ENCODE data around the gene SRSF12.

The SRSF12 gene

GRCh38 chr6:89146718-89147700, 29.1 kb upstream of the SRSF12 start:
- peak overlapping the region; percentile 67; the same call in 1 of the 2 replicates for H3K27ac ChIP-seq
- no peak for TF ChIP-seq ZFX (IDR thresholded peaks at IDR 0.05)
- TF ChIP-seq, protein P1, sequence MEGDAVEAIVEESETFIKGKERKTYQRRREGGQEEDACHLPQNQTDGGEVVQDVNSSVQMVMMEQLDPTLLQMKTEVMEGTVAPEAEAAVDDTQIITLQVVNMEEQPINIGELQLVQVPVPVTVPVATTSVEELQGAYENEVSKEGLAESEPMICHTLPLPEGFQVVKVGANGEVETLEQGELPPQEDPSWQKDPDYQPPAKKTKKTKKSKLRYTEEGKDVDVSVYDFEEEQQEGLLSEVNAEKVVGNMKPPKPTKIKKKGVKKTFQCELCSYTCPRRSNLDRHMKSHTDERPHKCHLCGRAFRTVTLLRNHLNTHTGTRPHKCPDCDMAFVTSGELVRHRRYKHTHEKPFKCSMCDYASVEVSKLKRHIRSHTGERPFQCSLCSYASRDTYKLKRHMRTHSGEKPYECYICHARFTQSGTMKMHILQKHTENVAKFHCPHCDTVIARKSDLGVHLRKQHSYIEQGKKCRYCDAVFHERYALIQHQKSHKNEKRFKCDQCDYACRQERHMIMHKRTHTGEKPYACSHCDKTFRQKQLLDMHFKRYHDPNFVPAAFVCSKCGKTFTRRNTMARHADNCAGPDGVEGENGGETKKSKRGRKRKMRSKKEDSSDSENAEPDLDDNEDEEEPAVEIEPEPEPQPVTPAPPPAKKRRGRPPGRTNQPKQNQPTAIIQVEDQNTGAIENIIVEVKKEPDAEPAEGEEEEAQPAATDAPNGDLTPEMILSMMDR (conservative IDR thresholded peaks at IDR 0.05): no peak

- no peak within 1 kb of the TSS; the same call in 1 of the 2 replicates for H3K27ac ChIP-seq
- TF ChIP-seq, protein P1 (conservative IDR thresholded peaks at IDR 0.05): no peak
- TF ChIP-seq ZFX (IDR thresholded peaks at IDR 0.05): no peak
Observed at GRCh38 chr6:89145956-89146717, 28.3 kb upstream of the SRSF12 start, which contains the start of gene PM20D2. PM20D2 (plus strand) TSS chr6:89146055; CDS start chr6:89146145, 90 bp downstream.

DNA sequence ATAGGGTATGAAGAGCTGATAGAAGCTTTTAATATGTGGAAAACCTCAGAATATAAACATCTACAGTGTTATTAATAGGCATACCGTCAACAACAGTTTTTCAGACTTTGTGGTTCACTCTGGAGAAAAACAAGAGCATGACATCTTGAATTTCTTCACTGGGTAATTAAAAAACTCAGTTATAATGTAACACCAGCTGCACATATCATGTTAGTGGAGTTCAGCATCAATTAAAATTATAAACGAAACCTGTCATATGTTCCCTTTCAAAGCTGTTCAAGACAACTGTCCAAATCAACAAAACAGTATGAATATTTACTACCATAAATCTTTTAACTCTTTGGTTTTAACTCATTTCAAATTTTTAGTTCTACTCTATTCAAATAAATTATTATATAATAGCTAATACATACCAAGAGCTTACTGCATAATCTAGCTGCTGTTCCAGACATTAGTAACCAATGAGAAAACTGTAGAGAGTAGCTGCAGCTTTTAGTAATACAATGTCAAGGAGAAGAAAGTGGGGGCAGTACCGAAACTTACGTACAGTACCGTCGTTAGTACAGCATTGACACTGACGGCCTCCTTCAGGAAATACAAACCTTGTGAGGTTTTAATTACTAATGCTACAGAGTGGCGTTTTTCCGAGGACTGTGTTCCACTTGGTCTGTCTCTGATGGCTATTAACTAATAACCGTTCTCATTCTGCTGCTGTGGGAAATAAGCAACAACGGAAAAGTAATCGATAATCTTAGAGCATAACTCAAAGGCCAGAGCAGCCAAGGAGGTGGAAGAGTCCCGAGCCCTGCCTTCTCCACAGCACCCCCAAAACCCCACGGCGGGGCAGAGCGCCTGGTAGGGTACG, 27.5 kb upstream of the SRSF12 start:
- no peak for TF ChIP-seq ZFX (IDR thresholded peaks at IDR 0.05)
- H3K27ac ChIP-seq: no peak overlapping the region

DNA sequence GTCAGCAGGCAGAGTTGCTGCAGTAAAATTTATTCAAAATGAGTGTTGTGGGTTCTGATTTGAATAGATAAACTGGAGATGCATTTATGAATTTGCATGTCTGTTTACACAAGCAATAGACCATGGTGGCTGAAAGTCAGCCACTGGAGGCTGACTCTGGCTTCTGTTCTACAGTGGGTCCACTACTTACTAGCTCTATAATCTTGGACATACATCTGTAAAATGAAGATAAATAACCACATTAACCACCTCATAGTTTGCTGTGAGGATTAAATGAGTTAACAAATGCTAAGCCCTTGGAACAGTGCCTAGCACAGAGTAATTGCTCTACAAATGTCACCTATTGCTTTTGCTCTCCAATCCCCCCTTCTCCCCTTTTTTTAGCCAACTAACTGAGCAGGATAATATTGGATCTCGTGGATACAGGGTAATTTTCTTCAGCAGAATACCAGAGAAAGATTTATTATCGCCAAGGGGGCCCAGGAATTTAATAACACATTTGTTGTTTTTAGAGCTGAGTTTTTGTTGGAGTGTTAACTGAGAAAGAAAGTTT, 26.6 kb upstream of the SRSF12 start:
- no peak overlapping the region for H3K27ac ChIP-seq
- TF ChIP-seq ZFX (IDR thresholded peaks at IDR 0.05): no peak
- TF ChIP-seq, protein P1 (conservative IDR thresholded peaks at IDR 0.05): no peak

- no peak overlapping the region for H3K27ac ChIP-seq
- no peak for TF ChIP-seq ZFX (IDR thresholded peaks at IDR 0.05)
- TF ChIP-seq, protein P1 (conservative IDR thresholded peaks at IDR 0.05): no peak
Observed at GRCh38 chr6:89140347-89141156, 22.7 kb upstream of the SRSF12 start.

DNA sequence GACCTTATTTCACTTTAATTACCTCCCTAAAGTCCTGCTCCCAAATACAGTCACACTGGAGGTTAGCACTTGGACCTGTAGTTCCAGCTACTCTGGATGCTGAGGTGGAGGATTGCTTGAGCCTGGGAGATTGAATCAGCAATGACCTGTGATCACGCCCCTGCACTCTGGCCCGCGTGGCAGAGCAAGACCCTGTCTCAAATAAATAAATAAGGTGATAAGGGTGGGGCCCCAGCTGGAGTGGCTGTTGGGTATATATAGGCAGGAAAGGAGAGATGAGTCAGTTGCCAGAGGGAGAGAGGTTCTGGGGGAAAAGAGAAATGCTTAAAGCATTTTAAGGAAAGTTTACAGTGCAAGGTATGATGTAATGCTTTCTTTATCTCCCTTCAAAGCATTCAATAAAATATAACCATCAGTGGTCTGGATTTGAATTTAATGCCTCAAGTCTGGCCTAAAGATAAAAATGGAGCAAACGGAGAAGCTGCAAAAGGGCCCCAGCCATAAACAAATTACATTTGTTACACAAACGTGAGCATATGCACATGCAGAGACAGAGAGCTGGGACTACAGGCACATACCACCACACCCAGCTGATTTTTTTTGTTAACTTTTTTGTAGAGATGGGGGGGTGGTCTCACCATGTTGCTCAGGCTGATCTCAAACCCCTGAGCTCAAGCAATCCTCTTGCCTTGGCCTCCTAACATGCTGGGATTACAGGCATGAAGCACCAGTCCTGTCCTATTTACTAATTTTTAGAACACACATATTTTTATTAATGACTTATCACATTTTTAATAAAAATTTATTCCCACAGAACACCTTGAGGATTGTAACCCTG, 21.9 kb upstream of the SRSF12 start:
- no peak overlapping the region for H3K27ac ChIP-seq
- TF ChIP-seq, protein P1 (conservative IDR thresholded peaks at IDR 0.05): no peak
- TF ChIP-seq ZFX (IDR thresholded peaks at IDR 0.05): no peak
